Caco-2 (cell line): ENCODE data around the gene PEX16. TPM values are rescaled to one million over a fixed set of nuclear protein-coding genes. Genes with fewer than 3 reads are reported as not detected.

Source experiments
- BruUV-seq: library from RNA; stranded (reverse); fragments of 400-500 nt; replicated peaks from 2 replicates; lab custom pipeline; 2021; lab: Mats Ljungman, UMichigan
- CTCF ChIA-PET: fragments of 300-600 bp; sonication (Branson Sonifier 250); formaldehyde crosslinking; loops from one replicate; lab custom pipeline; 2022; ENCODE audit warnings: antibody characterized with exemption; lab: Charles Lee
- POLR2A ChIA-PET: fragments of 300-600 bp; sonication (Branson Sonifier 250); formaldehyde crosslinking; loops from one replicate; lab custom pipeline; 2022; ENCODE audit warnings: antibody characterized with exemption; lab: Charles Lee
- DNase-seq, 2 experiments: peaks; one replicate each; pipeline versions ENCODE4 v3.0.0 to v3.0.0-alpha.2; 2020 to 2022
- H3K27me3 ChIP-seq: replicated peaks from 2 replicates; pipeline ENCODE4 v1.6.0; 2011; ENCODE audit warnings: low read length; ENCODE audit not compliant: control insufficient read depth, insufficient read depth
- H3K36me3 ChIP-seq: 2 replicates; pipeline ENCODE4 v1.5.1; 2011; ENCODE audit warnings: low read length; ENCODE audit not compliant: control insufficient read depth, insufficient read depth
- H3K4me1 ChIP-seq: fragments of 250-450 bp; sonication (Bioruptor Pico); 2 replicates; pipeline ENCODE4 v1.5.1; 2020; ENCODE audit warnings: mild to moderate bottlenecking
- H3K4me3 ChIP-seq: 2 replicates; pipeline ENCODE4 v1.5.1; 2011; ENCODE audit warnings: low read depth, mild to moderate bottlenecking, control low read depth, low read length
- H3K9me3 ChIP-seq: fragments of 250-450 bp; sonication (Bioruptor Pico); 2 replicates; pipeline ENCODE4 v1.5.1; 2020; ENCODE audit warnings: mild to moderate bottlenecking, moderate library complexity
- H3K27ac Mint-ChIP-seq: one replicate; pipeline ENCODE4 v1.8.0; 2022; ENCODE audit warnings: mixed read lengths; ENCODE audit not compliant: unreplicated experiment
- H3K27me3 Mint-ChIP-seq: one replicate; pipeline ENCODE4 v1.8.0; 2022; ENCODE audit warnings: mixed read lengths; ENCODE audit not compliant: insufficient read depth, unreplicated experiment
- H3K36me3 Mint-ChIP-seq: one replicate; pipeline ENCODE4 v1.8.0; 2022; ENCODE audit warnings: mild to moderate bottlenecking, mixed read lengths; ENCODE audit not compliant: insufficient read depth, unreplicated experiment
- H3K4me1 Mint-ChIP-seq: one replicate; pipeline ENCODE4 v1.8.0; 2022; ENCODE audit warnings: low read depth, mixed read lengths; ENCODE audit not compliant: unreplicated experiment
- H3K4me3 Mint-ChIP-seq: one replicate; pipeline ENCODE4 v1.8.0; 2022; ENCODE audit warnings: mild to moderate bottlenecking, moderate library complexity, mixed read lengths; ENCODE audit not compliant: unreplicated experiment
- H3K9me3 Mint-ChIP-seq: one replicate; pipeline ENCODE4 v1.8.0; 2022; ENCODE audit warnings: mixed read lengths; ENCODE audit not compliant: unreplicated experiment
- CTCF ChIP-seq, 2 experiments: fragments of 200-600 bp in 1 of 2; IDR thresholded peaks; 1 replicate in 1 of 2; 2 replicates in 1 of 2; pipeline versions ENCODE4 v1.5.1 to v1.8.0; 2011 to 2022; ENCODE audit warnings: antibody characterized with exemption in 1 of 2, control low read depth in 1 of 2, inconsistent platforms in 1 of 2, low read depth in 1 of 2, low read length in 1 of 2, mild to moderate bottlenecking in 1 of 2, moderate library complexity in 1 of 2; ENCODE audit not compliant: insufficient read depth in 1 of 2, severe bottlenecking in 1 of 2, unreplicated experiment in 1 of 2
- intact Hi-C: fragments of 100-400 bp; cut with micrococcal nuclease; formaldehyde crosslinking; loops from one replicate; pipeline ENCODE4 v1.10.0; 2022; ENCODE audit not compliant: unreplicated experiment
- total RNA-seq: library from RNA; stranded (reverse); gene quantifications from 2 replicates; pipeline ENCODE4 v1.2.3, GENCODE V29; 2022

Gene PEX16
- total RNA-seq, 1 experiment from 2014 or later, result 41.4 TPM

DNA sequence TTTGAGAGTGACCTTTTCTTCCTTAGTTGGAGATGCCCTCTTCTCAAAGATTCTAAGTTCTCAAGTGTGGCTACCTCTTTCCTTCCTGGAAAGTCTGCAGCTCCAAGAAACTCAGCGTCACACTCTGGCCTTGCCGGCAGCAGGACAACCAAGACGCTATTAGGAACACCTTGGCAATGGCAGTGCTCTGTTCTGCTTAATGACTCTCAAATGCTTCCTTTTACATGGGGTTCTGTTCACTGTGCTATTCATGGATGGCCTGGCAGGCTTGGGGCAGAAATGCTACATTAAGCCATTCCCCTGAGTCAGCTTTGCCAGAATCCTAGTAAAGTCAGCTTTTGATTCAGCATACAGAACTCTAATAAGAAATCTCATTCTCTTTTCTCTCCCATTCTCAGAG is 30.7 kb upstream of the PEX16 start:
- CTCF ChIA-PET, result no interaction called here
- H3K9me3 Mint-ChIP-seq, result no peaks in the 10 kb centered on the region
- intact Hi-C loops, result no loop called here
- H3K4me3 Mint-ChIP-seq, result no peak overlapping the region
- no peaks in the 10 kb centered on the region for H3K4me1 ChIP-seq
- TF ChIP-seq CTCF (IDR thresholded peaks at IDR 0.05; ENCODE audit: insufficient read depth in 1 of 2, low read depth in 1 of 2, low read length in 1 of 2, severe bottlenecking in 1 of 2, unreplicated experiment in 1 of 2), result no peak
- POLR2A ChIA-PET, result no interaction called here
- no peak for DNase-seq
- H3K27me3 ChIP-seq, result no peaks in the 10 kb centered on the region
- BruUV-seq, result no TSS peak
- no peaks in the 10 kb centered on the region for H3K36me3 Mint-ChIP-seq
- H3K27me3 Mint-ChIP-seq, result no peaks in the 10 kb centered on the region
- no peak overlapping the region for H3K4me3 ChIP-seq
- no peaks in the 10 kb centered on the region for H3K4me1 Mint-ChIP-seq
- H3K9me3 ChIP-seq, result no peaks in the 10 kb centered on the region
- no peak overlapping the region for H3K27ac Mint-ChIP-seq
- H3K36me3 ChIP-seq, result no peaks in the 10 kb centered on the region

- Histone ChIP-seq H3K4me1 (no peaks in the 10 kb centered on the region), H3K27me3 (no peaks in the 10 kb centered on the region), H3K36me3 (no peaks in the 10 kb centered on the region), H3K9me3 (no peaks in the 10 kb centered on the region), H3K4me3 (no peak overlapping the region)
- intact Hi-C loops, result no loop called here
- Mint-ChIP-seq H3K36me3 (no peaks in the 10 kb centered on the region), H3K27me3 (no peaks in the 10 kb centered on the region), H3K4me3 (no peak overlapping the region), H3K4me1 (no peaks in the 10 kb centered on the region), H3K9me3 (no peaks in the 10 kb centered on the region), H3K27ac (no peak overlapping the region)
- ChIA-PET POLR2A (no interaction called here), CTCF (no interaction called here)
- DNase-seq, result no peak
- TF ChIP-seq CTCF (IDR thresholded peaks at IDR 0.05; ENCODE audit: insufficient read depth in 1 of 2, low read depth in 1 of 2, low read length in 1 of 2, severe bottlenecking in 1 of 2, unreplicated experiment in 1 of 2), result no peak
- no TSS peak for BruUV-seq
Observed at GRCh38 chr11:45947885-45948284, 30.2 kb upstream of the PEX16 start.

GRCh38 chr11:45945397-45945999 is 27.8 kb upstream of the PEX16 start:
- CTCF ChIA-PET, result no interaction called here
- no TSS peak for BruUV-seq

More at GRCh38 chr11:45945397-45945999, 27.8 kb upstream of the PEX16 start:
- Histone ChIP-seq H3K27me3 (no peaks in the 10 kb centered on the region), H3K36me3 (no peaks in the 10 kb centered on the region), H3K4me1 (no peaks in the 10 kb centered on the region), H3K9me3 (no peaks in the 10 kb centered on the region), H3K4me3 (no peak overlapping the region)
- TF ChIP-seq CTCF (IDR thresholded peaks at IDR 0.05; ENCODE audit: insufficient read depth in 1 of 2, low read depth in 1 of 2, low read length in 1 of 2, severe bottlenecking in 1 of 2, unreplicated experiment in 1 of 2), result no peak
- Mint-ChIP-seq H3K36me3 (no peaks in the 10 kb centered on the region), H3K4me3 (no peak overlapping the region), H3K4me1 (no peaks in the 10 kb centered on the region), H3K9me3 (no peaks in the 10 kb centered on the region), H3K27ac (no peak overlapping the region), H3K27me3 (no peaks in the 10 kb centered on the region)
- POLR2A ChIA-PET, result no interaction called here
- no peak for DNase-seq
- intact Hi-C loops, result no loop called here
